Measurements from ENCODE around the gene PPP3CB.

DNA sequence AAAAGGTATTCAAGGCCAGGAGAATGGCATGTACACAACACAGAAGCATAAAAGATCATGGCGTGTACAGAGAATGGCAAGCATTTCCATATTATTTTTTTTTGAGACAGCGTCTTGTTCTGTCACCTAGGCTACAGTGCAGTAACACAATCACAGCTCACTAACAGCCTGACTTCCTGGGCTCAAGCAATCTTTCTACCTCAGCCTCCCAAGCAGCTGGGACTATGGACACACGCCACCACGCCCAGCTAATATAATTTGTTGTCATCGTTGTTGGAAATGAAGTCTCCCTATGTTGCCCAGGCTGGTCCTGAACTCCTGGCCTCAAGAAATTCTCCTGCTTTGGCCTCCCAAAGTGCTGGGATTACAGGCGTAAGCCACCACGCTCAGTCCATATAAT, 109.2 kb downstream of the PPP3CB start:
- TF ChIP-seq, protein P1, sequence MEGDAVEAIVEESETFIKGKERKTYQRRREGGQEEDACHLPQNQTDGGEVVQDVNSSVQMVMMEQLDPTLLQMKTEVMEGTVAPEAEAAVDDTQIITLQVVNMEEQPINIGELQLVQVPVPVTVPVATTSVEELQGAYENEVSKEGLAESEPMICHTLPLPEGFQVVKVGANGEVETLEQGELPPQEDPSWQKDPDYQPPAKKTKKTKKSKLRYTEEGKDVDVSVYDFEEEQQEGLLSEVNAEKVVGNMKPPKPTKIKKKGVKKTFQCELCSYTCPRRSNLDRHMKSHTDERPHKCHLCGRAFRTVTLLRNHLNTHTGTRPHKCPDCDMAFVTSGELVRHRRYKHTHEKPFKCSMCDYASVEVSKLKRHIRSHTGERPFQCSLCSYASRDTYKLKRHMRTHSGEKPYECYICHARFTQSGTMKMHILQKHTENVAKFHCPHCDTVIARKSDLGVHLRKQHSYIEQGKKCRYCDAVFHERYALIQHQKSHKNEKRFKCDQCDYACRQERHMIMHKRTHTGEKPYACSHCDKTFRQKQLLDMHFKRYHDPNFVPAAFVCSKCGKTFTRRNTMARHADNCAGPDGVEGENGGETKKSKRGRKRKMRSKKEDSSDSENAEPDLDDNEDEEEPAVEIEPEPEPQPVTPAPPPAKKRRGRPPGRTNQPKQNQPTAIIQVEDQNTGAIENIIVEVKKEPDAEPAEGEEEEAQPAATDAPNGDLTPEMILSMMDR (IDR thresholded peaks at IDR 0.05), result no peak
- no peak for TF ChIP-seq POLR2AphosphoS5 (IDR thresholded peaks at IDR 0.05)
- TF ChIP-seq POLR2A (IDR thresholded peaks at IDR 0.05), result no peak
- no peak for TF ChIP-seq EP300 (IDR thresholded peaks at IDR 0.05)
